Endometrial microvascular endothelial cells (primary cell): Measurements from ENCODE around the gene UFSP1. TPM values are rescaled to one million over a fixed set of nuclear protein-coding genes. Genes with fewer than 3 reads are reported as not detected.
"Not testable (repeated sequence)": the region's sequence is repeated elsewhere in the genome, so short reads cannot be mapped to it uniquely, and the experiment has no call there.

Experiments
- in situ Hi-C: cut with HindIII; loops from 2 replicates; pipeline ENCODE4 v1.10.0; 2017; ENCODE audit warnings: low sequenced_read_pairs, low pct_unique_long_range_greater_than_20kb; ENCODE audit errors: inconsistent ontology term
- total RNA-seq: library from RNA; depleted of rRNA; stranded (reverse); fragments of >200 nt; gene quantifications from one replicate; pipeline ENCODE4 v1.2.3, GENCODE V29; 2015; ENCODE audit errors: inconsistent ontology term

UFSP1 gene
- 1.2 TPM for total RNA-seq

- in situ Hi-C loops: loop anchor here (10.0 kb wide), 1 partner anchor 166 kb away; no protein-coding TSS in a partner anchor
These were observed at the start of gene UFSP1 for GRCh38 chr7:100888988-100889750. TSS of gene UFSP1 (minus strand) at chr7:100889715. CDS start at chr7:100889271, 444 bp downstream.

GRCh38 chr7:100936167-100936566 lies 46.7 kb upstream of the UFSP1 start:
- in situ Hi-C loops: not testable (repeated sequence)

- in situ Hi-C loops: not testable (repeated sequence)
These were observed 45.9 kb upstream of the UFSP1 start for GRCh38 chr7:100935381-100935780.

- in situ Hi-C loops: no loop called here
These were observed 44.2 kb upstream of the UFSP1 start for GRCh38 chr7:100933734-100934133.

- in situ Hi-C loops: no loop called here
These were observed 40.3 kb upstream of the UFSP1 start for GRCh38 chr7:100929808-100930174.

GRCh38 chr7:100923616-100924015 lies 34.1 kb upstream of the UFSP1 start:
- in situ Hi-C loops: not testable (repeated sequence)

- in situ Hi-C loops: no loop called here
These were observed 31.5 kb upstream of the UFSP1 start for GRCh38 chr7:100921039-100921438.

GRCh38 chr7:100919779-100920437 lies 30.4 kb upstream of the UFSP1 start:
- in situ Hi-C loops: not testable (repeated sequence)

- in situ Hi-C loops: not testable (repeated sequence)
These were observed 29.8 kb upstream of the UFSP1 start for GRCh38 chr7:100919335-100919734.

GRCh38 chr7:100914879-100915447 lies 25.4 kb upstream of the UFSP1 start:
- in situ Hi-C loops: no loop called here

GRCh38 chr7:100914208-100914878 lies 24.8 kb upstream of the UFSP1 start:
- in situ Hi-C loops: no loop called here

- in situ Hi-C loops: no loop called here
These were observed 22.0 kb upstream of the UFSP1 start for GRCh38 chr7:100911484-100911883.

GRCh38 chr7:100910443-100910842 lies 20.9 kb upstream of the UFSP1 start:
- in situ Hi-C loops: not testable (repeated sequence)

- in situ Hi-C loops: no loop called here
These were observed 19.0 kb upstream of the UFSP1 start for GRCh38 chr7:100908512-100908911.

GRCh38 chr7:100902638-100903037 lies 13.1 kb upstream of the UFSP1 start:
- in situ Hi-C loops: no loop called here

- in situ Hi-C loops: no loop called here
These were observed 12.4 kb upstream of the UFSP1 start for GRCh38 chr7:100901921-100902332.

GRCh38 chr7:100900978-100901377 lies 11.5 kb upstream of the UFSP1 start:
- in situ Hi-C loops: no loop called here

GRCh38 chr7:100899432-100899831 lies 9.9 kb upstream of the UFSP1 start:
- in situ Hi-C loops: no loop called here

- in situ Hi-C loops: no loop called here
These were observed 8.4 kb upstream of the UFSP1 start for GRCh38 chr7:100897772-100898454.
